ENCODE results near the gene SOX8.

GRCh38 chr16:1003391-1004347 lies 22.1 kb downstream of the SOX8 start:
- TF ChIP-seq GATA2 (IDR thresholded peaks at IDR 0.05; ENCODE audit: low read depth, low read length) (no peak), GATA3 (IDR thresholded peaks at IDR 0.05; ENCODE audit: low read depth, low read length) (no peak)
